ENCODE data around the gene LDLRAD3. TPM values are rescaled to one million over a fixed set of nuclear protein-coding genes. Genes with fewer than 3 reads are reported as not detected.

LDLRAD3 gene
- total RNA-seq, 3 donors from 2014 or later (not counting 1 experiment from before 2014, with no cell fraction given) = 1.0 to 1.5 (median 1.2) TPM

GRCh38 chr11:35982061-35982460 is 38.2 kb downstream of the LDLRAD3 start:
- no peak overlapping the region for H3K4me3 ChIP-seq (ENCODE audit: low read length)
- H3K9me3 Mint-ChIP-seq = no peaks in the 10 kb centered on the region
- WGBS (ENCODE audit: insufficient coverage) = 90% methylated on average over 8 of the region's 8 CpGs
- ATAC-seq = no peak
- H3K4me3 Mint-ChIP-seq = no peak overlapping the region
- H3K27me3 Mint-ChIP-seq (ENCODE audit: low read depth in 2 of 2) = no peaks in the 10 kb centered on the region
- H3K36me3 Mint-ChIP-seq = no peaks in the 10 kb centered on the region
- H3K4me1 Mint-ChIP-seq = peaks cover 0 to 12% of the 10 kb centered on the region in 2 donors
- no peaks in the 10 kb centered on the region for H3K36me3 ChIP-seq (ENCODE audit: control insufficient read depth, insufficient read depth, low read length)
- no peaks in the 10 kb centered on the region for H3K9me3 ChIP-seq (ENCODE audit: control insufficient read depth, insufficient read depth, low read length)
- TF ChIP-seq CTCF (IDR thresholded peaks at IDR 0.05) = no peak
- intact Hi-C loops (cut with micrococcal nuclease) = no loop called here
- DNase-seq = no peak
- no peak overlapping the region for H3K27ac ChIP-seq (ENCODE audit: low read length)
- H3K27me3 ChIP-seq (ENCODE audit: control insufficient read depth, insufficient read depth, low read length) = no peaks in the 10 kb centered on the region
- no peak overlapping the region for H3K27ac Mint-ChIP-seq
- H3K4me1 ChIP-seq (ENCODE audit: control insufficient read depth, insufficient read depth, low read length) = no peaks in the 10 kb centered on the region

DNA sequence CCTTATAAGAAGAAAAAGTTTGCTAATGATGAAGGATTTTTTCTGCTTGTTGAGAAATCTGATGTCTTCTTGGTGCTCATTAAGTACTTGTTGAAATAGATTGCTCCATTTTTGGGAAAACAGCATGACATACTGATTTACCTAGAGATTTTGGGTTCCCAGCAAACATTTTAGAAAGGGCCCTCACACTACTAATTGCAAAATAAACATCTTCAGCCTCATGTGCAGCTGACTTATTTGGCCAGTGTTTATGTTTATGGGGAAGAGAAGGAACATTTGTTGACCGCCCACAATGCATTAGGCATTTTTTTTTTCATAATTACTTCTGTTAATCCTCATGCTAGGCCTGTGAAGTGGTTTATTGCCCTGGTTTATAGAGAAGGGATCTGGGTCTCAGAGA is 40.1 kb downstream of the LDLRAD3 start:
- peaks cover 0 to 2% of the 10 kb centered on the region in 2 donors for H3K27me3 Mint-ChIP-seq (ENCODE audit: low read depth in 2 of 2)
- intact Hi-C loops (cut with micrococcal nuclease) = no loop called here
- no peaks in the 10 kb centered on the region for H3K36me3 Mint-ChIP-seq
- no peak for ATAC-seq
- peaks cover 0 to 12% of the 10 kb centered on the region in 2 donors for H3K4me1 Mint-ChIP-seq
- H3K27ac Mint-ChIP-seq = no peak overlapping the region
- H3K9me3 ChIP-seq (ENCODE audit: control insufficient read depth, insufficient read depth, low read length) = no peaks in the 10 kb centered on the region
- H3K4me3 ChIP-seq (ENCODE audit: low read length) = no peak overlapping the region
- no peak for TF ChIP-seq CTCF (IDR thresholded peaks at IDR 0.05)
- no peaks in the 10 kb centered on the region for H3K27me3 ChIP-seq (ENCODE audit: control insufficient read depth, insufficient read depth, low read length)
- H3K36me3 ChIP-seq (ENCODE audit: control insufficient read depth, insufficient read depth, low read length) = no peaks in the 10 kb centered on the region
- no peak overlapping the region for H3K27ac ChIP-seq (ENCODE audit: low read length)
- no peaks in the 10 kb centered on the region for H3K4me1 ChIP-seq (ENCODE audit: control insufficient read depth, insufficient read depth, low read length)
- no peaks in the 10 kb centered on the region for H3K9me3 Mint-ChIP-seq
- DNase-seq = no peak
- WGBS (ENCODE audit: insufficient coverage) = no CpG with 5 or more reads among the region's 1 CpG
- no peak overlapping the region for H3K4me3 Mint-ChIP-seq

GRCh38 chr11:35986947-35987346 is 43.1 kb downstream of the LDLRAD3 start:
- Histone ChIP-seq H3K36me3 (ENCODE audit: control insufficient read depth, insufficient read depth, low read length) (no peaks in the 10 kb centered on the region), H3K9me3 (ENCODE audit: control insufficient read depth, insufficient read depth, low read length) (no peaks in the 10 kb centered on the region), H3K4me3 (ENCODE audit: low read length) (no peak overlapping the region), H3K4me1 (ENCODE audit: control insufficient read depth, insufficient read depth, low read length) (no peaks in the 10 kb centered on the region), H3K27ac (ENCODE audit: low read length) (no peak overlapping the region), H3K27me3 (ENCODE audit: control insufficient read depth, insufficient read depth, low read length) (no peaks in the 10 kb centered on the region)
- Mint-ChIP-seq H3K9me3 (no peaks in the 10 kb centered on the region), H3K36me3 (no peaks in the 10 kb centered on the region), H3K4me3 (no peak overlapping the region), H3K4me1 (peaks cover 0 to 12% of the 10 kb centered on the region in 2 donors), H3K27ac (no peak overlapping the region), H3K27me3 (ENCODE audit: low read depth in 2 of 2) (peaks cover 6 to 12% of the 10 kb centered on the region in 2 donors)
- no peak for ATAC-seq
- WGBS (ENCODE audit: insufficient coverage) = 44% methylated on average over 3 of the region's 3 CpGs
- intact Hi-C loops (cut with micrococcal nuclease) = no loop called here
- no peak for TF ChIP-seq CTCF (IDR thresholded peaks at IDR 0.05)
- DNase-seq = no peak

- Histone ChIP-seq H3K27me3 (ENCODE audit: control insufficient read depth, insufficient read depth, low read length) (no peaks in the 10 kb centered on the region), H3K27ac (ENCODE audit: low read length) (no peak overlapping the region), H3K4me3 (ENCODE audit: low read length) (no peak overlapping the region), H3K36me3 (ENCODE audit: control insufficient read depth, insufficient read depth, low read length) (no peaks in the 10 kb centered on the region), H3K9me3 (ENCODE audit: control insufficient read depth, insufficient read depth, low read length) (no peaks in the 10 kb centered on the region), H3K4me1 (ENCODE audit: control insufficient read depth, insufficient read depth, low read length) (no peaks in the 10 kb centered on the region)
- Mint-ChIP-seq H3K9me3 (no peaks in the 10 kb centered on the region), H3K36me3 (no peaks in the 10 kb centered on the region), H3K4me3 (no peak overlapping the region), H3K4me1 (peaks cover 0 to 12% of the 10 kb centered on the region in 2 donors), H3K27me3 (ENCODE audit: low read depth in 2 of 2) (peaks cover 18 to 32% of the 10 kb centered on the region in 2 donors), H3K27ac (no peak overlapping the region)
- no peak for DNase-seq
- no peak for TF ChIP-seq CTCF (IDR thresholded peaks at IDR 0.05)
- intact Hi-C loops (cut with micrococcal nuclease) = no loop called here
- ATAC-seq = no peak
- 94% methylated on average over 2 of the region's 2 CpGs for whole genome bisulfite sequencing (ENCODE audit: insufficient coverage)
These were observed 46.3 kb downstream of the LDLRAD3 start for GRCh38 chr11:35990170-35990569.

Data from natural killer cell (primary cell).